A549 (cell line): ENCODE measurements around the gene SP4. TPM values are rescaled to one million over a fixed set of nuclear protein-coding genes. Genes with fewer than 3 reads are reported as not detected.

Source experiments
- ATAC-seq, 2 experiments: fragments of 200-7000 bp in 1 of 2; fragments of >200 bp in 1 of 2; cut with Nextera tagmentation in 1 of 2; cut with Tn5 transposase in 1 of 2; 3 replicates each; pipeline versions ENCODE4 v1.8.0 to v1.9.1; 2018 to 2020; ENCODE audit warnings: mild to moderate bottlenecking in 1 of 2, moderate library complexity in 1 of 2
- CTCF ChIA-PET: fragments of 300-600 bp; sonication (Branson Sonifier 250); formaldehyde crosslinking; extraction: SDS; loops from one replicate; lab custom pipeline; 2021; ENCODE audit warnings: antibody characterized with exemption, inconsistent platforms; lab: Yijun Ruan, JAX
- POLR2A ChIA-PET: fragments of 350-600 bp; formaldehyde crosslinking; extraction: SDS; loops from one replicate; lab custom pipeline; 2021; ENCODE audit warnings: antibody characterized with exemption, inconsistent platforms; lab: Yijun Ruan, JAX
- DNase-seq, 2 experiments: peaks; one replicate each; pipeline versions ENCODE4 v3.0.0 to v3.0.0-alpha.2; 2011 to 2016; ENCODE audit warnings: low read depth in 1 of 2, low spot score in 1 of 2
- FAIRE-seq: peaks from 2 replicates; lab custom pipeline; 2011; peaks lifted over from hg19 to GRCh38; lab: Jason Lieb, UNC
- H3K27ac ChIP-seq, 2 experiments: fragments of >200 bp; sonication (Bioruptor Twin); formaldehyde crosslinking; 3 replicates each; pipeline ENCODE4 v1.5.1; 2016 to 2017
- H3K4me1 ChIP-seq: fragments of >200 bp; sonication (Bioruptor Twin); formaldehyde crosslinking; 3 replicates; pipeline ENCODE4 v1.6.1; 2016
- H3K4me2 ChIP-seq: fragments of >200 bp; sonication (Bioruptor Twin); formaldehyde crosslinking; 3 replicates; pipeline ENCODE4 v1.6.1; 2016
- H3K4me3 ChIP-seq: fragments of >200 bp; sonication (Bioruptor Twin); formaldehyde crosslinking; 3 replicates; pipeline ENCODE4 v1.5.1; 2016
- H3K9me3 ChIP-seq: fragments of >200 bp; sonication (Bioruptor Twin); formaldehyde crosslinking; 3 replicates; pipeline ENCODE4 v1.6.1; 2016
- CBX8 ChIP-seq: fragments of 200-600 bp; sonication (generic); IDR thresholded peaks from 2 replicates; pipeline ENCODE4 v1.6.1; 2016
- CHD2 ChIP-seq: fragments of 150-350 bp; IDR thresholded peaks from 2 replicates; pipeline ENCODE4 v1.6.1; 2014; ENCODE audit warnings: low read length; ENCODE audit not compliant: partially characterized antibody
- ESRRA ChIP-seq: fragments of 150-350 bp; IDR thresholded peaks from 2 replicates; pipeline ENCODE4 v1.6.1; 2014; ENCODE audit warnings: mild to moderate bottlenecking, low read length, borderline replicate concordance
- FOSL2 ChIP-seq, 2 experiments: fragments of 450-650 bp in 1 of 2; fragments of >200 bp in 1 of 2; sonication (Bioruptor Twin) in 1 of 2; formaldehyde crosslinking; IDR thresholded peaks; 2 replicates each; pipeline versions ENCODE4 v1.5.0 to v1.6.1; 2016 to 2020; ENCODE audit warnings: mild to moderate bottlenecking in 1 of 2, moderate library complexity in 1 of 2
- FOXS1 ChIP-seq: fragments of 250-450 bp; sonication (Bioruptor Pico); IDR thresholded peaks from 2 replicates; pipeline ENCODE4 v1.5.0; 2020; ENCODE audit warnings: mild to moderate bottlenecking, moderate library complexity
- HDAC2 ChIP-seq: fragments of 200-600 bp; sonication (generic); IDR thresholded peaks from 2 replicates; pipeline ENCODE4 v1.6.1; 2016
- HOXA7 ChIP-seq: fragments of 250-450 bp; sonication (Bioruptor Pico); IDR thresholded peaks from 2 replicates; pipeline ENCODE4 v1.5.0; 2020; ENCODE audit warnings: mild to moderate bottlenecking, moderate library complexity
- HOXB5 ChIP-seq: fragments of 250-450 bp; sonication (Bioruptor Pico); IDR thresholded peaks from 2 replicates; pipeline ENCODE4 v1.5.0; 2020; ENCODE audit warnings: mild to moderate bottlenecking, moderate library complexity
- JUN ChIP-seq, 2 experiments: fragments of >200 bp; sonication (Bioruptor Twin); formaldehyde crosslinking; IDR thresholded peaks; 2 replicates in 1 of 2; 3 replicates in 1 of 2; pipeline ENCODE4 v1.6.1; 2016 to 2017
- JUNB ChIP-seq: fragments of >200 bp; sonication (Bioruptor Twin); formaldehyde crosslinking; IDR thresholded peaks from 2 replicates; pipeline ENCODE4 v1.6.1; 2016
- MAFK ChIP-seq: fragments of 450-650 bp; IDR thresholded peaks from 2 replicates; pipeline ENCODE4 v1.6.1; 2014; ENCODE audit not compliant: partially characterized antibody
- MYC ChIP-seq: IDR thresholded peaks from 2 replicates; pipeline ENCODE4 v1.6.1; 2012; ENCODE audit warnings: mild to moderate bottlenecking, inconsistent platforms, low read length, improper control_type of control experiment, borderline replicate concordance
- NFE2L2 ChIP-seq: fragments of 150-350 bp; conservative IDR thresholded peaks from 2 replicates; pipeline ENCODE4 v1.6.1; 2014; ENCODE audit warnings: low read length
- NR3C1 ChIP-seq: fragments of >200 bp; sonication (Bioruptor Twin); formaldehyde crosslinking; IDR thresholded peaks from 3 replicates; pipeline ENCODE4 v1.6.1; 2017
- RNF2 ChIP-seq: fragments of 200-600 bp; sonication (generic); IDR thresholded peaks from 2 replicates; pipeline ENCODE4 v1.6.1; 2016; ENCODE audit warnings: low read depth, mild to moderate bottlenecking, antibody characterized with exemption, moderate library complexity, borderline replicate concordance
- SREBF2 ChIP-seq: fragments of 450-650 bp; IDR thresholded peaks from 2 replicates; pipeline ENCODE4 v1.6.1; 2014; ENCODE audit warnings: mild to moderate bottlenecking, moderate library complexity
- TFCP2L1 ChIP-seq: fragments of 250-450 bp; sonication (Bioruptor Pico); IDR thresholded peaks from 2 replicates; pipeline ENCODE4 v1.5.0; 2021; ENCODE audit warnings: mild to moderate bottlenecking
- TP53 ChIP-seq: fragments of 250-450 bp; sonication (Bioruptor Pico); IDR thresholded peaks from 2 replicates; pipeline ENCODE4 v1.5.0; 2021; ENCODE audit warnings: mild to moderate bottlenecking, moderate library complexity
- ZC3H11A ChIP-seq: fragments of 450-650 bp; IDR thresholded peaks from 2 replicates; pipeline ENCODE4 v1.6.1; 2014; ENCODE audit warnings: antibody characterized with exemption, mild to moderate bottlenecking
- WGBS: methylation state at CpG from one replicate; pipeline ENCODE4 v1.1.6; 2017; ENCODE audit errors: missing lambda C conversion rate; 5-methylcytosine and 5-hydroxymethylcytosine counted together
- polyA plus RNA-seq, 4 experiments: library from polyadenylated mRNA; depleted of rRNA in 3 of 4; stranded (reverse); fragments of >200 nt; fragmentation: RNase III in 1 of 4; extraction: RNeasy Plus Mini Kit Qiagen cat#74134 plus additional on column Dnase treatment in 1 of 4; gene quantifications; 2 replicates in 3 of 4; 3 replicates in 1 of 4; pipeline ENCODE4 v1.2.3, GENCODE V29; 2011 to 2017
- TF ChIP-seq, protein P1 (sequence below): fragments of >200 bp; sonication (Bioruptor Twin); formaldehyde crosslinking; IDR thresholded peaks from 2 replicates; pipeline ENCODE4 v1.6.1; 2016
- TF ChIP-seq, protein P2 (sequence below): IDR thresholded peaks from 2 replicates; pipeline ENCODE4 v1.6.1; 2012; ENCODE audit warnings: low read depth, borderline replicate concordance

The SP4 gene
- polyA plus RNA-seq, 2 of the 4 experiments (the other 2 are of a cell fraction): 1.9 to 5.3 TPM

DNA sequence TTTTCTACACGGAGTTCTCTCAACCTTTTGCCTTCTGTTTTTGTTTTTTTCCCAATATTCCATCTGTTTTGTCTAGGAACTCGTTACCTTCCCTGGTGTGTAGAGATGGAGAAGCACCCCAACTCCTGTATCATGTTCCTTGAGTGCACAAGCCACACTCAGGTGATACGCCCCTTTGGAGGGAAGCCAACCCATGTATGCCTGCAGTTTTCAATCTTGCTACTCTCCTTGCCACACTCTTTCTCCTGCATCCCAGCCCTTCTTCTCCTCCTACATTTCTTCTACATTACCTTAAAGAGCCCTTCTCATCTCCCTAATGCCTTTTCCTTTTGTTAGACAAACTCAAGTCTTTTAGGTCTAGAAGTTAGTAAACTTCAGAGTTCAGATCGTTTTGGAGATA is 10.2 kb upstream of the SP4 start:
- no peak overlapping the region for H3K4me3 ChIP-seq
- WGBS: 2% methylated on average over 4 of the region's 4 CpGs
- H3K9me3 ChIP-seq: no peaks in the 10 kb centered on the region
- no peaks in the 10 kb centered on the region for H3K4me1 ChIP-seq
- no peak for ATAC-seq
- no peak overlapping the region for H3K27ac ChIP-seq
- ChIA-PET POLR2A (no interaction called here), CTCF (no interaction called here)
- TF ChIP-seq ZC3H11A (no peak), NFE2L2 (no peak), CHD2 (no peak), HOXA7 (CRISPR knock-in tag) (no peak), FOXS1 (CRISPR knock-in tag) (no peak), ESRRA (no peak), MAFK (no peak)
- no peak for FAIRE-seq
- H3K4me2 ChIP-seq: no peak overlapping the region
- DNase-seq: no peak

DNA sequence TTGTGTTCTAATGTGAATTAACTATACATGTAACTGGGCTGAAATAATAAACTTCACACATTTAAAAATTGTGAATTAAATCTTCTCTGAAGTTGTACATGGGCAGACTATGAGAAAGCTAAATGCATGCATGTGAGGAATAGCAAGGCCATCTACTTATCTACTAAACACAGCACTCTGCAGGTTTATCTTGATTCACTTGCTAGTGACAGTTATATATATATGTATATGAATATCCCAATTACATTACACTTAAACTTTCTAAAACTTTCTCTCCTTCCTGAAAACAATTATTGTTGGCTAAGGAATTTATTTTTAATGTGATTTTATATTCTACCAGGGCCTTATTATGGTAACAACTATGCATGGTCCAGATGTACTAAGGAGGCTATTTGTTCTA is 5.1 kb upstream of the SP4 start:
- ChIA-PET CTCF (interaction anchor here (1.3 kb wide), 1 partner anchor 345 kb away, joined by 3 read pairs; no protein-coding TSS in a partner anchor), POLR2A (no interaction called here)
- H3K4me2 ChIP-seq: no peak overlapping the region
- TF ChIP-seq NR3C1: no peak
- TF ChIP-seq HOXA7 (CRISPR knock-in tag): no peak
- no peak for TF ChIP-seq CBX8
- DNase-seq: no peak
- peaks cover 6% of the 10 kb centered on the region; the same call in 1 of the 3 replicates for H3K4me1 ChIP-seq
- no peak for FAIRE-seq
- H3K9me3 ChIP-seq: no peaks in the 10 kb centered on the region
- no peak overlapping the region for H3K27ac ChIP-seq
- no peak for ATAC-seq
- no peak overlapping the region for H3K4me3 ChIP-seq

DNA sequence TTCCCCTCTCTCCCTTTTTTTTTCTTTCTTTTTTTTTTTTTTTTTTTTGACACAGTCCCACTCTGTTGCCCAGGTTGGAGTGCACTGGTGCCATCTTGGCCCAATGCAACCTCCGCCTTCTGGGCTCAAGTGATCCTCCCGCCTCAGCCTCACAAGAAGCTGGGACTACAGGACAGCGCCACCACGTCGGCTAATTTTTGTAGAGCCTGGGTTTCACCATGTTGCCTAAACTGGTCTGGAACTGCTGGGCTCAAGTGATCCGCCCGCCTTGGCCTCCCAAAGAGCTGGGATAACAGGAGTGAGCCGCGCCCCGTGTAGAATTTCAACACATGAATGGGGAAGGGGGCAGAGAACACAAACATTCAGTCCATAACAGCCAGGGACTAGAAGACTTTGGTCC is 2.6 kb upstream of the SP4 start:
- FAIRE-seq: no peak
- H3K9me3 ChIP-seq: no peaks in the 10 kb centered on the region
- no peak for ATAC-seq
- ChIA-PET POLR2A (no interaction called here), CTCF (interaction anchor here (0.7 to 1.0 kb wide), 2 partner anchors 163 to 659 kb away, joined by 3 to 4 read pairs; no protein-coding TSS in a partner anchor)
- TF ChIP-seq CBX8 (no peak), NFE2L2 (no peak), ZC3H11A (no peak), FOSL2 (IDR thresholded peaks at IDR 0.05) (no peak), FOSL2 (CRISPR knock-in tag; IDR thresholded peaks at IDR 0.05) (no peak), MYC (no peak), TFCP2L1 (CRISPR knock-in tag) (no peak), HOXB5 (CRISPR knock-in tag) (no peak), SREBF2 (no peak), TP53 (CRISPR knock-in tag) (no peak), ESRRA (no peak), HDAC2 (no peak), JUNB (no peak), MAFK (no peak), RNF2 (no peak), JUN (IDR thresholded peaks at IDR 0.05) (no peak)
- TF ChIP-seq, protein P1, sequence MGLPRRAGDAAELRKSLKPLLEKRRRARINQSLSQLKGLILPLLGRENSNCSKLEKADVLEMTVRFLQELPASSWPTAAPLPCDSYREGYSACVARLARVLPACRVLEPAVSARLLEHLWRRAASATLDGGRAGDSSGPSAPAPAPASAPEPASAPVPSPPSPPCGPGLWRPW: no peak
- TF ChIP-seq, protein P2, sequence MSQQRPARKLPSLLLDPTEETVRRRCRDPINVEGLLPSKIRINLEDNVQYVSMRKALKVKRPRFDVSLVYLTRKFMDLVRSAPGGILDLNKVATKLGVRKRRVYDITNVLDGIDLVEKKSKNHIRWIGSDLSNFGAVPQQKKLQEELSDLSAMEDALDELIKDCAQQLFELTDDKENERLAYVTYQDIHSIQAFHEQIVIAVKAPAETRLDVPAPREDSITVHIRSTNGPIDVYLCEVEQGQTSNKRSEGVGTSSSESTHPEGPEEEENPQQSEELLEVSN: no peak
- no peak overlapping the region for H3K27ac ChIP-seq
- no peak for DNase-seq
- no peak overlapping the region for H3K4me3 ChIP-seq
- 90% methylated on average over 8 of the region's 10 CpGs for WGBS
- H3K4me2 ChIP-seq: no peak overlapping the region
- H3K4me1 ChIP-seq: peaks cover 6% of the 10 kb centered on the region; the same call in 1 of the 3 replicates
